Panc1 (cell line): ENCODE measurements around the gene STAT3.

Experiments used
- POLR2AphosphoS5 ChIP-seq: IDR thresholded peaks from 2 replicates; pipeline ENCODE4 v1.6.1; 2012; ENCODE audit warnings: mild to moderate bottlenecking, low read depth, low read length, moderate library complexity
- TCF7L2 ChIP-seq: IDR thresholded peaks from 2 replicates; pipeline ENCODE4 v1.6.1; 2011; ENCODE audit warnings: mild to moderate bottlenecking, low read depth, low read length, inconsistent platforms
- TF ChIP-seq, protein P1 (sequence below): fragments of 450-650 bp; IDR thresholded peaks from 2 replicates; pipeline ENCODE4 v1.5.1; 2017; ENCODE audit warnings: mild to moderate bottlenecking

DNA sequence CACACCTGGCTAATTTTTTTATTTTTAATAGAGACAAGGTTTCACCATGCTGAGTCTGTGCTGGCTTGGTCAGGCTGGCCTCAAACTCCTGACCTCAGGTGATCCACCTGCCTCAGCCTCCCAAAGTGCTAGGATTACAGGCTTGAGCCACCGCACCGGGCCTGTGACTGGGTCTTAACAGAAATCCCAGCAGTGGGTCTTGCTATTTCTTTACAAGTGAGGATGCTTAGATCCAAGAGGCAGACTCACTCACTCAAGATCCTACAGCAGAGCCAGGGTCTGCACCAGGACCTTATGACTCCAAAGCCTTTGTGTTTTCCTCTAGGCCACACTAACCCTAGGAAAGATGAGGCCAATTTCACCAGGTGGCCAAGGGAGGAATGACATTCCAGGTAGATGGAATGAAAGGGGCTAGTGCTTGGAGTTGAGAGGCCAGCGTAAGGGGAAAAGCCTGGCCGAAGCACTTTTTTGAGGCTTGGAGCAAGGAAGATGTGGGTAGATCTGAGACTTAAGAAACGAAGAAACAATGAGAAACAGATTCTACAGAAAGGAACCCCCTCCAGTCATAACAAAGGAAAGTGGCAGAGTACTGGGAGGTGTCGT, 105.7 kb downstream of the STAT3 start:
- TF ChIP-seq POLR2AphosphoS5 = no peak
- TF ChIP-seq, protein P1, sequence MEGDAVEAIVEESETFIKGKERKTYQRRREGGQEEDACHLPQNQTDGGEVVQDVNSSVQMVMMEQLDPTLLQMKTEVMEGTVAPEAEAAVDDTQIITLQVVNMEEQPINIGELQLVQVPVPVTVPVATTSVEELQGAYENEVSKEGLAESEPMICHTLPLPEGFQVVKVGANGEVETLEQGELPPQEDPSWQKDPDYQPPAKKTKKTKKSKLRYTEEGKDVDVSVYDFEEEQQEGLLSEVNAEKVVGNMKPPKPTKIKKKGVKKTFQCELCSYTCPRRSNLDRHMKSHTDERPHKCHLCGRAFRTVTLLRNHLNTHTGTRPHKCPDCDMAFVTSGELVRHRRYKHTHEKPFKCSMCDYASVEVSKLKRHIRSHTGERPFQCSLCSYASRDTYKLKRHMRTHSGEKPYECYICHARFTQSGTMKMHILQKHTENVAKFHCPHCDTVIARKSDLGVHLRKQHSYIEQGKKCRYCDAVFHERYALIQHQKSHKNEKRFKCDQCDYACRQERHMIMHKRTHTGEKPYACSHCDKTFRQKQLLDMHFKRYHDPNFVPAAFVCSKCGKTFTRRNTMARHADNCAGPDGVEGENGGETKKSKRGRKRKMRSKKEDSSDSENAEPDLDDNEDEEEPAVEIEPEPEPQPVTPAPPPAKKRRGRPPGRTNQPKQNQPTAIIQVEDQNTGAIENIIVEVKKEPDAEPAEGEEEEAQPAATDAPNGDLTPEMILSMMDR = no peak
- TF ChIP-seq TCF7L2 = no peak
